ENCODE data around the gene BCCIP. TPM values are rescaled to one million over a fixed set of nuclear protein-coding genes. Genes with fewer than 3 reads are reported as not detected.

The BCCIP gene
- total RNA-seq, 1 donor from 2014 or later = 45.1 TPM

DNA sequence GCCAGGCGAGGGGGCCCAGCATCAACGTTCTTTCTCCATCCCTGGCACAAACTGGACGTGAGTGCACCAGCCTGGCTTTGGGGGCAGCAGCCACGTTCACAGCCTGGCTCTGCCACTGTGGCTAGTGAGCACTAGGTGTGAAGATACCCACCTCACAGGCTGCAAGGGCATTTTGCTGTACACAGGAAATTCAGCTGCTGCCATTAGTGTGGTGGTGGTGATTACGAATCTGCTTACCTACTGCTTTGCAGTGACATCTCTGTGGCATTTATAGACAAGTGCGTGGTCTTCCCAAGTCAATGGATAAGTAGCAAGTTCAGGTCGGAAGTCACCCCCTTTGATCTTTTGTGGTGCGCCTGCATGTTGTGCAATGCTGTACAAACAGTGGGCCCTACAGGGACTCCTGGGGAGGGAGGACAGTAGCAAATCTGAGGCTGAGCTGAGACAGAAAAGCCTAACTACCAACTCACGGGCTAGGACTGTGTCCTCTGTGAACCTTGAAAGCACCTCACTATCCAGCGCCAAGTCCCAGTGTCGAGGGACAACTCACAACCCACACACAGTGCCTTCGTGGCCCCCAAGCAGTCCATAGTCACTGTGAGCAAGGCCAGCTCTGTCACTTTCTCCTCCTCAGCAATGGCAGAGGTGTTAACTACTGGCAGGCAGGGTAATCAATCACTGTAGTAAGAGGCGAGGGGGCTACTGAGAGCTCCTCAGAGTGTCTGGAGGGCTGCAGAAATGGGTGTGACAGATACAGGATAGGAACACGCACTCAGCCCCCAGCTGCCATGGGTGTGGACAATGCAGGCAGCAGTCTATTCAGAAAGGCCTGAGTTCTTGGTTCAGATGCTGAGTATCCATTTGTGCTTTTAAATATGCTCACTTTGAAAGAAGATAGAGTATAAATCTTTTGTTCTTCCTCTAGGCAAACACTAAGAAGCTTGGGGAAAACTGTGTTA, 30.7 kb upstream of the BCCIP start:
- DNase-seq = no peak
- Histone ChIP-seq H3K9me3 (replicated peaks) (no peaks in the 10 kb centered on the region), H3K36me3 (peaks cover 85% of the 10 kb centered on the region), H3K27ac (replicated peaks) (no peak overlapping the region), H3K4me3 (no peak overlapping the region), H3K4me1 (peaks cover 13% of the 10 kb centered on the region), H3K27me3 (ENCODE audit: low read depth) (no peaks in the 10 kb centered on the region)
- intact Hi-C loops (cut with micrococcal nuclease) = no loop called here
- TF ChIP-seq CTCF (IDR thresholded peaks at IDR 0.05; ENCODE audit: borderline replicate concordance) = no peak

- intact Hi-C loops (cut with micrococcal nuclease) = no loop called here
- TF ChIP-seq CTCF (IDR thresholded peaks at IDR 0.05; ENCODE audit: borderline replicate concordance) = no peak
- H3K4me3 ChIP-seq = no peak overlapping the region
- H3K4me1 ChIP-seq = peaks cover 13% of the 10 kb centered on the region
- peak overlapping the region; percentile 65 for H3K27ac ChIP-seq (replicated peaks)
- peak; percentile 65 for DNase-seq
- peaks cover 73% of the 10 kb centered on the region for H3K36me3 ChIP-seq
- no peaks in the 10 kb centered on the region for H3K9me3 ChIP-seq (replicated peaks)
- H3K27me3 ChIP-seq (ENCODE audit: low read depth) = no peaks in the 10 kb centered on the region
These were observed 28.2 kb upstream of the BCCIP start for GRCh38 chr10:125795128-125795527.

- Histone ChIP-seq H3K9me3 (replicated peaks) (no peaks in the 10 kb centered on the region), H3K4me3 (no peak overlapping the region), H3K36me3 (peaks cover 79% of the 10 kb centered on the region), H3K27ac (replicated peaks) (peak overlapping the region; percentile 65), H3K4me1 (peaks cover 13% of the 10 kb centered on the region), H3K27me3 (ENCODE audit: low read depth) (no peaks in the 10 kb centered on the region)
- intact Hi-C loops (cut with micrococcal nuclease) = no loop called here
- DNase-seq = no peak
- TF ChIP-seq CTCF (IDR thresholded peaks at IDR 0.05; ENCODE audit: borderline replicate concordance) = no peak
These were observed 27.6 kb upstream of the BCCIP start for GRCh38 chr10:125795637-125796190.

DNA sequence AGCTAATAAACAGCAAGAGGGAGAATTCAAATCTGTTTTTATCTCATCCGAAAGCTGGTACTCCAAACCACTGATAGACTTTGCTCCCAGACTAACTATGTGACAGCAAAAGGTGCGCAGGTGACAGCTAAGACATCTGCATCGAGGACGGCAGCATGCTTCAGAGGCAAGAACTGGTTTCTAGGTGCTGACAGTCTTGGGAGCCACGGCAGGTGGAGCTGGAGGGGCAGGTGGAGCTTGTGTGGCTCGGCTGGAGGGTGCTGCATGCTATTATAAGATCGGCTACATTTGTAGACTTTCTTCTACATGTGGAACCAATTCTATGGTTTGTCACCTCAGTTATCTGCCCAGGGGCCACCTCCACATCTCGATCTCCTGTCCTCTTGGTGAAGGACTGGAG, 25.9 kb upstream of the BCCIP start:
- peaks cover 13% of the 10 kb centered on the region for H3K4me1 ChIP-seq
- H3K4me3 ChIP-seq = no peak overlapping the region
- H3K36me3 ChIP-seq = peaks cover 79% of the 10 kb centered on the region
- no peaks in the 10 kb centered on the region for H3K9me3 ChIP-seq (replicated peaks)
- DNase-seq = no peak
- no peaks in the 10 kb centered on the region for H3K27me3 ChIP-seq (ENCODE audit: low read depth)
- intact Hi-C loops (cut with micrococcal nuclease) = no loop called here
- no peak overlapping the region for H3K27ac ChIP-seq (replicated peaks)
- TF ChIP-seq CTCF (IDR thresholded peaks at IDR 0.05; ENCODE audit: borderline replicate concordance) = no peak

DNA sequence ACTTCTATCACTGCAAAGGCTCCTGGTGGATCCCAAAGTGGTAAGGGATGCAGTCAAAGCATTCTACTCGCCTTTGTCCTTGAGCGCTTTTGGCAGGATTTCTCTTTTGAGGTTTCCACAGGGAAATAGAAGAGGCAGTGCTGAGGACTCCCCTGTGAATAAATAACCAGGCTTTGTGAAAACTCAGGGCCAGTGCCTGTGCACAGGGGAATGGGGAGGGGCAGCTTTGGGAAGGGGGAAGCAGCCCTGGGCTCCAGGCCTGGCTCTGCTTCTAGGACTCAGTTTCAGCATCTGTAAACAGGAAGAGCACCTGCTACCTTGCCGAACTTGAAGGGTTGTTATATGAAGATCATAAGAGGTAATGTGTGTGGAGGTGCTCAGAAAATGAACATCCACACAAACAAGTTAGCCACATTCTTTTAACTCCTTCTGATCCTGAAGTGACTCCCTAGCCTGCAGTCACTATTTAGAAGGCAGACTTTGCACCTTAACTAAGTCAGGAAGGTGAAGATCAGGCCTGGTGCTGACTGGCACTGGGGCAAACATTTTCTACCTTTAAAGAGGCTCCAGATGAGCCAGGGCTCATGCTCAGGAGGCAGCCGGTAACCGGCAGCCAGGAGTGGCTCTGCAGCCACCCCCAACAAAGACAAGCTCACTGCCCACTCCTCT, 25.2 kb upstream of the BCCIP start:
- H3K4me3 ChIP-seq = no peak overlapping the region
- no peak for TF ChIP-seq CTCF (IDR thresholded peaks at IDR 0.05; ENCODE audit: borderline replicate concordance)
- H3K27me3 ChIP-seq (ENCODE audit: low read depth) = no peaks in the 10 kb centered on the region
- no peaks in the 10 kb centered on the region for H3K9me3 ChIP-seq (replicated peaks)
- peaks cover 78% of the 10 kb centered on the region for H3K36me3 ChIP-seq
- no peak for DNase-seq
- no peak overlapping the region for H3K27ac ChIP-seq (replicated peaks)
- H3K4me1 ChIP-seq = peaks cover 13% of the 10 kb centered on the region
- intact Hi-C loops (cut with micrococcal nuclease) = no loop called here
